IMR-90 (cell line): ENCODE measurements around the gene SLC23A2. TPM values are rescaled to one million over a fixed set of nuclear protein-coding genes. Genes with fewer than 3 reads are reported as not detected.

ENCODE experiments used
- ATAC-seq: fragments of 200-7000 bp; cut with Tn5 transposase; 2 replicates; pipeline ENCODE4 v1.9.1; 2020; ENCODE audit warnings: low read depth, mild to moderate bottlenecking, moderate library complexity
- BruUV-seq: library from RNA; stranded (reverse); fragments of 400-500 nt; replicated peaks from 2 replicates; lab custom pipeline; 2021; lab: Mats Ljungman, UMichigan
- CTCF ChIA-PET: fragments of 300-600 bp; formaldehyde crosslinking; extraction: SDS; loops from one replicate; lab custom pipeline; 2021; ENCODE audit warnings: antibody characterized with exemption; lab: Yijun Ruan, JAX
- POLR2A ChIA-PET: fragments of 300-600 bp; sonication (Branson Sonifier 250); formaldehyde crosslinking; loops from one replicate; lab custom pipeline; 2022; ENCODE audit warnings: antibody characterized with exemption; ENCODE audit not compliant: unreplicated experiment; lab: Charles Lee
- DNase-seq: peaks from one replicate; pipeline ENCODE4 v3.0.0; 2013
- H2AFZ ChIP-seq: replicated peaks from 2 replicates; pipeline ENCODE3; 2013; ENCODE audit warnings: low read length, mild to moderate bottlenecking; ENCODE audit not compliant: poor library complexity
- H2AK5ac ChIP-seq: 2 replicates; pipeline ENCODE4 v1.6.1; 2013; ENCODE audit warnings: low read depth, low read length, inconsistent platforms
- H2AK9ac ChIP-seq: replicated peaks from 2 replicates; pipeline ENCODE3; 2013; ENCODE audit warnings: mild to moderate bottlenecking, low read depth, low read length, moderate library complexity; ENCODE audit not compliant: poor library complexity
- H2BK120ac ChIP-seq: 2 replicates; pipeline ENCODE4 v1.6.1; 2013; ENCODE audit warnings: low read depth, low read length, inconsistent platforms
- H2BK15ac ChIP-seq: 3 replicates; pipeline ENCODE4 v1.6.1; 2013; ENCODE audit warnings: low read depth, low read length, inconsistent platforms
- H2BK20ac ChIP-seq: 2 replicates; pipeline ENCODE4 v1.6.1; 2013; ENCODE audit warnings: low read depth, mild to moderate bottlenecking, inconsistent platforms, low read length, moderate library complexity
- H2BK5ac ChIP-seq: 2 replicates; pipeline ENCODE4 v1.6.1; 2013; ENCODE audit warnings: mild to moderate bottlenecking, low read depth, low read length, inconsistent platforms; ENCODE audit not compliant: poor library complexity, severe bottlenecking
- H3K14ac ChIP-seq: replicated peaks from 2 replicates; pipeline ENCODE4 v1.6.1; 2013; ENCODE audit warnings: low read depth, low read length, inconsistent platforms
- H3K18ac ChIP-seq: 2 replicates; pipeline ENCODE4 v1.6.1; 2013; ENCODE audit warnings: low read depth, low read length, control low read depth
- H3K23ac ChIP-seq: 2 replicates; pipeline ENCODE4 v1.6.1; 2013; ENCODE audit warnings: low read depth, low read length, inconsistent platforms
- H3K27ac ChIP-seq: 2 replicates; pipeline ENCODE4 v1.5.1; 2013; ENCODE audit warnings: mild to moderate bottlenecking, control low read depth, low read length; ENCODE audit not compliant: insufficient read depth
- H3K27me3 ChIP-seq: 2 replicates; pipeline ENCODE4 v1.6.1; 2013; ENCODE audit warnings: low read length; ENCODE audit not compliant: control insufficient read depth, insufficient read depth
- H3K36me3 ChIP-seq: 2 replicates; pipeline ENCODE4 v1.6.1; 2013; ENCODE audit warnings: low read length, mixed read lengths; ENCODE audit not compliant: control insufficient read depth, insufficient read depth
- H3K4ac ChIP-seq: 2 replicates; pipeline ENCODE4 v1.6.1; 2013; ENCODE audit warnings: low read depth, low read length, inconsistent platforms
- H3K4me1 ChIP-seq: 2 replicates; pipeline ENCODE4 v1.6.1; 2013; ENCODE audit warnings: low read length, mixed read lengths; ENCODE audit not compliant: control insufficient read depth, insufficient read depth
- H3K4me2 ChIP-seq: 2 replicates; pipeline ENCODE4 v1.6.1; 2013; ENCODE audit warnings: low read depth, mild to moderate bottlenecking, control low read depth, low read length, moderate library complexity
- H3K4me3 ChIP-seq: 2 replicates; pipeline ENCODE4 v1.5.1; 2013; ENCODE audit warnings: low read depth, mild to moderate bottlenecking, control low read depth, low read length, moderate library complexity; ENCODE audit not compliant: insufficient read depth
- H3K56ac ChIP-seq: 2 replicates; pipeline ENCODE4 v1.6.1; 2013; ENCODE audit warnings: low read length, inconsistent platforms; ENCODE audit not compliant: insufficient read depth; ENCODE audit errors: extremely low read depth
- H3K79me1 ChIP-seq, 2 experiments: 2 replicates each; pipeline ENCODE4 v1.6.1; 2013; ENCODE audit warnings: low read length in 2 of 2, inconsistent platforms in 1 of 2, low read depth in 1 of 2
- H3K9ac ChIP-seq: 2 replicates; pipeline ENCODE4 v1.6.1; 2013; ENCODE audit warnings: low read depth, low read length, control low read depth
- H3K9me1 ChIP-seq: 2 replicates; pipeline ENCODE4 v1.6.1; 2013; ENCODE audit warnings: low read length, inconsistent platforms; ENCODE audit not compliant: insufficient read depth
- H3K9me3 ChIP-seq: 2 replicates; pipeline ENCODE4 v1.6.1; 2013; ENCODE audit warnings: low read length; ENCODE audit not compliant: control insufficient read depth, insufficient read depth
- H4K20me1 ChIP-seq: 2 replicates; pipeline ENCODE4 v1.6.1; 2013; ENCODE audit warnings: low read length, inconsistent platforms; ENCODE audit not compliant: insufficient read depth
- H4K5ac ChIP-seq: 2 replicates; pipeline ENCODE4 v1.6.1; 2013; ENCODE audit warnings: mild to moderate bottlenecking, low read depth, low read length, control low read depth
- H4K8ac ChIP-seq, 2 experiments: 2 replicates each; pipeline ENCODE4 v1.6.1; 2013; ENCODE audit warnings: low read depth in 2 of 2, low read length in 2 of 2, control low read depth in 1 of 2, inconsistent platforms in 1 of 2
- H4K91ac ChIP-seq: 2 replicates; pipeline ENCODE4 v1.6.1; 2013; ENCODE audit warnings: low read depth, low read length, inconsistent platforms; ENCODE audit not compliant: insufficient read depth
- BHLHE40 ChIP-seq: fragments of 150-350 bp; IDR thresholded peaks from 2 replicates; pipeline ENCODE4 v1.6.1; 2016; ENCODE audit warnings: mild to moderate bottlenecking, low read depth, low read length
- CEBPB ChIP-seq: IDR thresholded peaks from 2 replicates; pipeline ENCODE4 v1.6.1; 2012; ENCODE audit warnings: low read depth, low read length, improper control_type of control experiment
- FOS ChIP-seq: fragments of 150-350 bp; IDR thresholded peaks from 2 replicates; pipeline ENCODE4 v1.6.1; 2016; ENCODE audit warnings: low read depth, low read length
- MAFK ChIP-seq: IDR thresholded peaks from 2 replicates; pipeline ENCODE4 v1.6.1; 2012; ENCODE audit warnings: low read depth, low read length, improper control_type of control experiment
- MAZ ChIP-seq: IDR thresholded peaks from 2 replicates; pipeline ENCODE4 v1.6.1; 2012; ENCODE audit warnings: low read depth, mild to moderate bottlenecking, low read length, improper control_type of control experiment, moderate library complexity, borderline replicate concordance
- MXI1 ChIP-seq: IDR thresholded peaks from 2 replicates; pipeline ENCODE4 v1.6.1; 2012; ENCODE audit warnings: low read depth, mild to moderate bottlenecking, low read length, moderate library complexity, borderline replicate concordance
- NFE2L2 ChIP-seq: fragments of 150-350 bp; IDR thresholded peaks from 2 replicates; pipeline ENCODE4 v1.6.1; 2016; ENCODE audit warnings: low read depth, mild to moderate bottlenecking, low read length
- POLR2A ChIP-seq: IDR thresholded peaks from 2 replicates; pipeline ENCODE4 v1.6.1; 2012; ENCODE audit warnings: mild to moderate bottlenecking, low read depth, low read length
- RAD21 ChIP-seq: IDR thresholded peaks from 2 replicates; pipeline ENCODE4 v1.6.1; 2012; ENCODE audit warnings: low read length, improper control_type of control experiment
- RCOR1 ChIP-seq: IDR thresholded peaks from 2 replicates; pipeline ENCODE4 v1.6.1; 2012; ENCODE audit warnings: mild to moderate bottlenecking, low read length, improper control_type of control experiment; ENCODE audit not compliant: insufficient replicate concordance
- RFX5 ChIP-seq: IDR thresholded peaks from 2 replicates; pipeline ENCODE4 v1.8.0; 2012; ENCODE audit warnings: low read depth, mild to moderate bottlenecking, low read length, moderate library complexity
- SMC3 ChIP-seq: fragments of 150-350 bp; IDR thresholded peaks from 2 replicates; pipeline ENCODE4 v1.6.1; 2016; ENCODE audit warnings: low read depth, mild to moderate bottlenecking, antibody characterized with exemption, low read length, moderate library complexity
- WGBS, 2 experiments: methylation state at CpG; one replicate each; pipeline versions ENCODE4 v1.1.5 to v1.1.7; 2013; ENCODE audit warnings: missing lambda C conversion rate in 2 of 2; ENCODE audit not compliant: insufficient read length in 1 of 2; ENCODE audit errors: extremely low coverage in 2 of 2; 5-methylcytosine and 5-hydroxymethylcytosine counted together
- dilution Hi-C: fragments of 300-500 bp; cut with HindIII; formaldehyde crosslinking; loops from one replicate; pipeline ENCODE4 v1.14.3; 2018; ENCODE audit warnings: low sequenced_read_pairs; ENCODE audit not compliant: unreplicated experiment
- in situ Hi-C: fragments of 300-500 bp; cut with MboI; formaldehyde crosslinking; loops from 3 replicates; pipeline ENCODE4 v1.14.3; 2019; ENCODE audit warnings: low sequenced_read_pairs, inconsistent platforms, mixed read lengths
- intact Hi-C: fragments of 100-400 bp; cut with micrococcal nuclease; formaldehyde crosslinking; loops from 2 replicates; pipeline ENCODE4 v1.10.0; 2022
- polyA plus RNA-seq, 3 experiments: library from polyadenylated mRNA; depleted of rRNA; stranded (reverse); fragments of >200 nt; gene quantifications; 2 replicates each; pipeline ENCODE4 v1.2.3, GENCODE V29; 2012; ENCODE audit warnings: low replicate concordance in 1 of 3
- total RNA-seq: library from RNA; depleted of rRNA; stranded (reverse); fragments of >200 nt; gene quantifications from 2 replicates; pipeline ENCODE4 v1.2.3, GENCODE V29; 2012
- TF ChIP-seq, protein P1 (sequence below): fragments of 150-350 bp; IDR thresholded peaks from 2 replicates; pipeline ENCODE4 v1.6.1; 2017; ENCODE audit warnings: mild to moderate bottlenecking, antibody characterized with exemption, low read length, low read depth
- TF ChIP-seq, protein P2 (sequence below): fragments of 150-350 bp; IDR thresholded peaks from 2 replicates; pipeline ENCODE4 v1.6.1; 2016; ENCODE audit warnings: low read depth, mild to moderate bottlenecking, low read length, moderate library complexity, borderline replicate concordance
- TF ChIP-seq, protein P3 (sequence below): conservative IDR thresholded peaks from 2 replicates; pipeline ENCODE4 v1.5.1; 2012; ENCODE audit warnings: mild to moderate bottlenecking, low read depth, low read length, improper control_type of control experiment

Gene SLC23A2
- total and polyA plus RNA-seq, 2 of the 4 experiments (the other 2 are of a cell fraction), result 10.2 to 14.4 TPM

DNA sequence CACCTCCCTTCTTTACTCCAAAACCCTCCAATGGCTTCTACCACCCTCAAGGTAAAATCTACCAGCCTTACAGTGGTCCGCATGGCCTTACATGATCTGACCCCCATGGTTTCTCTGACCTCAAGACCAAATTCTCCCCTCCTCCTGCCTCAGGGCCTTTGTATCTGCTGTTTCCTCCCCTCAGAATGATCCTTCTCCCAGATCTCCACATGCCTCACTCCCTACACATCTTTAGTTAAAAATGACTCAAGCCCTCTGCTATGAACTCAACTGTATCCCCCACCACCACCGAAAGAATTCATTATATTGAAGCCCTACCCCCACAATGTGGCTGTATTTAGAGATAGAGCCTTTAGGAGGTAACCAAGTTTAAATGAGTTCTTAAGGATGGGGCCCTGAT is 4.1 kb downstream of the SLC23A2 start:
- Histone ChIP-seq H3K23ac (no peak overlapping the region), H3K9me1 (peaks cover 21% of the 10 kb centered on the region), H4K91ac (no peak overlapping the region), H2AK9ac (no peak overlapping the region), H2BK120ac (no peak overlapping the region), H2BK20ac (no peak overlapping the region), H3K4ac (0 out of 2 replicates have a peak overlapping the region, but pooled peaks have one; percentile 20), H2AK5ac (no peak overlapping the region), H4K8ac (no peak overlapping the region; a peak in 1 of 4 replicates), H3K9ac (no peak overlapping the region), H3K56ac (no peak overlapping the region), H3K36me3 (no peaks in the 10 kb centered on the region), H3K18ac (no peak overlapping the region), H3K27me3 (no peaks in the 10 kb centered on the region), H2BK15ac (no peak overlapping the region), H3K4me2 (no peak overlapping the region), H3K27ac (no peak overlapping the region), H2BK5ac (no peak overlapping the region), H3K14ac (no peak overlapping the region; the same call in 1 of the 2 replicates), H3K4me1 (peaks cover 6% of the 10 kb centered on the region; the same call in 1 of the 2 replicates), H3K4me3 (no peak overlapping the region), H4K20me1 (peaks cover 51% of the 10 kb centered on the region), H3K9me3 (no peaks in the 10 kb centered on the region), H2AFZ (no peak overlapping the region), H3K79me1 (peaks cover 25 to 64% of the 10 kb centered on the region in 2 experiments; a peak in 3 of 4 replicates), H4K5ac (no peak overlapping the region)
- ATAC-seq (no peak), DNase-seq (peak; percentile 30)
- intact Hi-C loops (no loop called here), in situ Hi-C loops (no loop called here), dilution Hi-C loops (no loop called here)
- no TSS peak for BruUV-seq
- POLR2A ChIA-PET, result no interaction called here
- WGBS, 2 experiments, result 100% methylated on average over 1 of the region's 2 CpGs; no CpG with 5 or more reads in 1 of the 2 experiments
- TF ChIP-seq, protein P1, sequence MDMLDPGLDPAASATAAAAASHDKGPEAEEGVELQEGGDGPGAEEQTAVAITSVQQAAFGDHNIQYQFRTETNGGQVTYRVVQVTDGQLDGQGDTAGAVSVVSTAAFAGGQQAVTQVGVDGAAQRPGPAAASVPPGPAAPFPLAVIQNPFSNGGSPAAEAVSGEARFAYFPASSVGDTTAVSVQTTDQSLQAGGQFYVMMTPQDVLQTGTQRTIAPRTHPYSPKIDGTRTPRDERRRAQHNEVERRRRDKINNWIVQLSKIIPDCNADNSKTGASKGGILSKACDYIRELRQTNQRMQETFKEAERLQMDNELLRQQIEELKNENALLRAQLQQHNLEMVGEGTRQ, result no peak
- TF ChIP-seq MXI1 (no peak), POLR2A (no peak), SMC3 (no peak), RFX5 (no peak), NFE2L2 (no peak), FOS (no peak), BHLHE40 (no peak), RAD21 (no peak), CEBPB (no peak), RCOR1 (no peak), MAZ (no peak), MAFK (no peak)
- TF ChIP-seq, protein P2, sequence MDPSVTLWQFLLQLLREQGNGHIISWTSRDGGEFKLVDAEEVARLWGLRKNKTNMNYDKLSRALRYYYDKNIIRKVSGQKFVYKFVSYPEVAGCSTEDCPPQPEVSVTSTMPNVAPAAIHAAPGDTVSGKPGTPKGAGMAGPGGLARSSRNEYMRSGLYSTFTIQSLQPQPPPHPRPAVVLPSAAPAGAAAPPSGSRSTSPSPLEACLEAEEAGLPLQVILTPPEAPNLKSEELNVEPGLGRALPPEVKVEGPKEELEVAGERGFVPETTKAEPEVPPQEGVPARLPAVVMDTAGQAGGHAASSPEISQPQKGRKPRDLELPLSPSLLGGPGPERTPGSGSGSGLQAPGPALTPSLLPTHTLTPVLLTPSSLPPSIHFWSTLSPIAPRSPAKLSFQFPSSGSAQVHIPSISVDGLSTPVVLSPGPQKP, result no peak
- TF ChIP-seq, protein P3, sequence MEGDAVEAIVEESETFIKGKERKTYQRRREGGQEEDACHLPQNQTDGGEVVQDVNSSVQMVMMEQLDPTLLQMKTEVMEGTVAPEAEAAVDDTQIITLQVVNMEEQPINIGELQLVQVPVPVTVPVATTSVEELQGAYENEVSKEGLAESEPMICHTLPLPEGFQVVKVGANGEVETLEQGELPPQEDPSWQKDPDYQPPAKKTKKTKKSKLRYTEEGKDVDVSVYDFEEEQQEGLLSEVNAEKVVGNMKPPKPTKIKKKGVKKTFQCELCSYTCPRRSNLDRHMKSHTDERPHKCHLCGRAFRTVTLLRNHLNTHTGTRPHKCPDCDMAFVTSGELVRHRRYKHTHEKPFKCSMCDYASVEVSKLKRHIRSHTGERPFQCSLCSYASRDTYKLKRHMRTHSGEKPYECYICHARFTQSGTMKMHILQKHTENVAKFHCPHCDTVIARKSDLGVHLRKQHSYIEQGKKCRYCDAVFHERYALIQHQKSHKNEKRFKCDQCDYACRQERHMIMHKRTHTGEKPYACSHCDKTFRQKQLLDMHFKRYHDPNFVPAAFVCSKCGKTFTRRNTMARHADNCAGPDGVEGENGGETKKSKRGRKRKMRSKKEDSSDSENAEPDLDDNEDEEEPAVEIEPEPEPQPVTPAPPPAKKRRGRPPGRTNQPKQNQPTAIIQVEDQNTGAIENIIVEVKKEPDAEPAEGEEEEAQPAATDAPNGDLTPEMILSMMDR, result no peak
- CTCF ChIA-PET, result no interaction called here
